Epithelial cell of prostate (primary cell): ENCODE measurements around the gene DCANP1.
"Not testable (repeated sequence)": the region's sequence is repeated elsewhere in the genome, so short reads cannot be mapped to it uniquely, and the experiment has no call there.

Experiments used
- DNase-seq: peaks from one replicate; pipeline ENCODE4 v3.0.0-alpha.2; 2011; ENCODE audit warnings: low read depth, low spot score
- H3K27ac ChIP-seq: fragments of 450-650 bp; 2 replicates; pipeline ENCODE4 v1.5.1; 2017; ENCODE audit warnings: mild to moderate bottlenecking

Gene DCANP1

DNA sequence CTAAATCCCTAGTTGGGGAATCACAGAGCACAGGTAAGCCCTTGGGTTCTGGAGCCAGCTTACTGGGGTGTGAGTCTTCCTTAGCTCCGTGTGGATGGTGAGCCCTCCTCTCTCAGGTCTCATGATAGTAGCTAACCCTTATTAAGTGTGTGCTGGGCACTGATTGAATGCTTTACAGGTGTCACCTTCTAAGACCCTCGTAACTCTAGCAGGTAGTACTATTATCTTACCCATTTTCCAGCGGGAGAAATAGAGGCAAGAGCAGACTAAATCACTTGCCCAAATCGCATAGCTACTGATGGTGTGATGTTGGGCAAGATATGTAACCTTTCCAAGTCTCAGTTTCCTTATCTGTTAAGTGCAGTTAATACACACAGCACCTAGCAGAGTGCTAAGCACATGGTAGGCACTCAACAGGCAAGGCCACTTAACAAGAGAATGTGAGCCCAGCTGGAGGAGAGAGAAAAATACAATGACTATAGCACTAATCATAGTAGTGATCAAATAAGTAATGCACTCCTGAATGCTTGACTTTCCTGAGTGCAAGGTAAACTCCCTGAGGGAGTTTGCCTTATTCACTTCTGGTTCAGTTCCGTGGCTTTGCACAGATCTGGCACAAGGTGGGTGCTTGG lies at the start of gene DCANP1:
TSS of gene DCANP1 (minus strand) at position 51 of the 632 bp plus-strand sequence. CDS start 240 bp downstream, outside the sequence.
- no peak within 1 kb of the TSS for H3K27ac ChIP-seq
- DNase-seq = no peak

DNA sequence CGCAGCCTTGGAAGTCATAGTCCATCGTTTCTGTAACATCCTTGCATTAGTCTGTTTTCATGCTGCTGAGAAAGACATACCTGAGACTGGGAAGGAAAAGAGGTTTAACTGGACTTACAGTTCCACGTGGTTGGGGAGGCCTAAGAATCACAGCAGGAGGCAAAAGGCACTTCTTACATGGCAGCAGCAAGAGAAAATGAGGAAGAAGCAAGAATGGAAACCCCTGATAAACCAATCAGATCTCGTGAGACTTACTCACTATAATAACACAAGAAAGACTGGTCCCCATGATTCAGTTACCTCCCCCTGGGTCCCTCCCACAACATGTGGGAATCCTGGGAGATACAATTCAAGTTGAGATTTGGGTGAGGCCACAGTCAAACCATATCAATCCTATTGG lies 48.4 kb upstream of the DCANP1 start:
- DNase-seq, H3K27ac ChIP-seq: not testable (repeated sequence)

DNA sequence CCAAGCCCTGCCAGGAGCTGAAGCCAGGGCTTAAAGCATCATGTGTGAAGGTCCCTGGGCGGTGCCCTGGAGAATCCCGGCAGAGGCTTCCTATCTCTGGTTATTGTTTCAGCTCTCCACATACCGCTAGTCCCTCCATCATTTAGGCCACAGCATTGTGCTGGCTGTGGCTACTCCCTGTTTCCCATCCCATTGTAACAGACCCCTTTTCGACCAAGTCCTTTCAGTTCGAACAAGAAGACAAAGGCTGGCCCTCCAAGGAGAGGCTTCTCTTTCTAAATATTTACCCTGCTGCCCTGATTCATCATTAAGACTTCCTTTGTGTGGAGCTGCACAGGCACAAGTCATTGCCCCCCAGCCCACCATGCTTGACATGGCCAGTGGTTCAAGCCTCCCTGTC lies 47.0 kb upstream of the DCANP1 start:
- peak overlapping the region; percentile 92 for H3K27ac ChIP-seq
- DNase-seq = no peak

- H3K27ac ChIP-seq = peak overlapping the region; percentile 92
- peak; percentile 76 for DNase-seq
Measured at GRCh38 chr5:135493406-135494180, 46.4 kb upstream of the DCANP1 start.

GRCh38 chr5:135492319-135492626 lies 45.1 kb upstream of the DCANP1 start:
- DNase-seq = peak; percentile 56
- H3K27ac ChIP-seq = peak overlapping the region; percentile 92

GRCh38 chr5:135491552-135492318 lies 44.6 kb upstream of the DCANP1 start:
- DNase-seq = peak; percentile 53
- H3K27ac ChIP-seq = peak overlapping the region; percentile 92

DNA sequence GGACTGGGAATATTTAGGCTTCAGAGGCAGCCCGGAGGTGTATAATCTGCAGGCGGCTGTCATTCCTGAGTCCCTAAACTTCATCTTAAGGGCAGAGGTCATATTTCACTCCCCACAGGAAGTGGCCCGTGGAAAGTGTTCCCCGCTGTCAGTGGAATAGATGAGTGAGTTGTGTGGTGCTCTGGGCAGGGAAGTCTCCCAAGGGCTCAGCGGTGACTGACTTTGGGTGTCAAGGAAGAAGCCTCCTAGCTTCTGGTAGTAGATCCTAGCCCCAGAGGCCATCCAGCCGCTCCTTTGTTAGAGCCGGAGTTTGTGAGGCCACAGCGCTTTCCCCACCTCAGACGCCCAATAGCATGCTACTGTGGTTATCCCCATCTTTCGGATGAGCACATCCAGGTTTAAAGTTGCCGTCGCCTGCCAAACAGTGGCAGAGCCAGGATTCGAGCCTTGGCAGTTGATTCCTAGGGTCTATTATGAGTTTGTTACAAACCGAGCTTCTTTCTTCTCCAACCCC lies 43.9 kb upstream of the DCANP1 start:
- no peak for DNase-seq
- peak overlapping the region; percentile 92 for H3K27ac ChIP-seq

- DNase-seq = no peak
- H3K27ac ChIP-seq = no peak overlapping the region
Measured at GRCh38 chr5:135490245-135491037, 43.3 kb upstream of the DCANP1 start.

GRCh38 chr5:135489466-135490244 lies 42.5 kb upstream of the DCANP1 start:
- DNase-seq = no peak
- H3K27ac ChIP-seq = no peak overlapping the region

GRCh38 chr5:135488727-135489465 lies 41.7 kb upstream of the DCANP1 start:
- DNase-seq = no peak
- no peak overlapping the region for H3K27ac ChIP-seq

- H3K27ac ChIP-seq = no peak overlapping the region
- no peak for DNase-seq
Measured at GRCh38 chr5:135487839-135488514, 40.8 kb upstream of the DCANP1 start.

DNA sequence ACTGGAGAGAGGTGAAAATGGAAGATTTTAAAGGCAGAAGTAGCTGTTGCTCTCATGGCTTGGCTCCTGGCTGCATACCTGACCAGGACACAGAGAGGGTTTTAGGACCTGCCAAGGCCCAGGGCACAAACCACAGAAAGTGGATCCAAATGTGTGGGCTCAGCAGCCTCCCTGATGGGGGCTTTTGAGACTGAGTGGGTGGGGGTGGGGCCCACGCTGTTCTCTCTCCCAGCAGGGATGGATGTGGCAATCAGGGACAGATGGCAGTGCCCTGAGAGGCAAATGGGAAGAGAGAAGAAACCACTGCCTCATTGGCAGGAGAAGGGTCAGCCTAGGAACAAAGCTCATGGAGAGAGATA lies 39.9 kb upstream of the DCANP1 start:
- no peak overlapping the region for H3K27ac ChIP-seq
- no peak for DNase-seq

- no peak overlapping the region for H3K27ac ChIP-seq
- no peak for DNase-seq
Measured at GRCh38 chr5:135486131-135487036, 39.2 kb upstream of the DCANP1 start.

DNA sequence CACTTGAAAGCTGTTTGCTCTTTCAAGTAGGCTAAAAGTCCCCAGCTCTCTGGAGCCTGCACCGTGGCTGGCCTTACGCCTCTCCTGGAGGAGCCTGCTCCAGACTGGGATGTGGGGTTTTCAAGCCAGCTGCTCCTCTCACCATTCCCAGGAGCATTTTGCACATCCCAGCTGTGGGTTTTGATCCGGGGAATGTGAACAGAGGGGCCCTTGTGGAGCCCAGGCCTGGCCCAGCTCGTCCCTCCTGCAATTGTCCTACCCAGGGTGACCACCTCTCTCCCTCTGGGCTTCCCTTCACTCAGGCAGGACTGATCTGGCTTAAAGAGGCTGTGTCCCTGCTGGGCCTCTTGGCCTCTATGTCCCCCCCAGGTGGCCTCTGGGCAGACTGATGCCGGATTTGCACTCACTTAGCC lies 37.5 kb upstream of the DCANP1 start:
- no peak overlapping the region for H3K27ac ChIP-seq
- no peak for DNase-seq

GRCh38 chr5:135483254-135483653 lies 36.1 kb upstream of the DCANP1 start:
- DNase-seq = no peak
- H3K27ac ChIP-seq = no peak overlapping the region

- no peak for DNase-seq
- no peak overlapping the region for H3K27ac ChIP-seq
Measured at GRCh38 chr5:135482381-135482933, 35.3 kb upstream of the DCANP1 start.

DNA sequence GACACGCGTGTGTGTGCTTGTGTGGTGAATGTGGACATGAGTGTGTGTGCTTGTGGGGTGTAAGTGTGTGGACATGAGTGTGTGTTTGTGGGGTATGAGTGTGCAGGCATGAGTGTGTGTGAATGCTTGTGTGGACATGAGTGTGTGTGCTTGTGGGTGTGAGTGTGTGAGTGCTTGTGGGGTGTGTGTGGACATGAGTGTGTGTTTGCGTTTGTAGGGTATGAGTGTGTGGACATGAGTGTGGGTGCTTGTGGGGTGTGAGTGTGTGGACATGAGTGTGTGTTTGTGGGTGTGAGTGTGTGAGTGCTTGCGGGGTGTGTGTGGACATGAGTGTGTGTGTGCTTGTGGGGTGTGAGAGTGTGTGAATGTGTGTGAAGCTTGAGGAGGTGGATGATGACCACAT lies 34.8 kb upstream of the DCANP1 start:
- DNase-seq = no peak
- no peak overlapping the region for H3K27ac ChIP-seq
